ENCODE data around the gene DNTTIP2.

The DNTTIP2 gene

DNA sequence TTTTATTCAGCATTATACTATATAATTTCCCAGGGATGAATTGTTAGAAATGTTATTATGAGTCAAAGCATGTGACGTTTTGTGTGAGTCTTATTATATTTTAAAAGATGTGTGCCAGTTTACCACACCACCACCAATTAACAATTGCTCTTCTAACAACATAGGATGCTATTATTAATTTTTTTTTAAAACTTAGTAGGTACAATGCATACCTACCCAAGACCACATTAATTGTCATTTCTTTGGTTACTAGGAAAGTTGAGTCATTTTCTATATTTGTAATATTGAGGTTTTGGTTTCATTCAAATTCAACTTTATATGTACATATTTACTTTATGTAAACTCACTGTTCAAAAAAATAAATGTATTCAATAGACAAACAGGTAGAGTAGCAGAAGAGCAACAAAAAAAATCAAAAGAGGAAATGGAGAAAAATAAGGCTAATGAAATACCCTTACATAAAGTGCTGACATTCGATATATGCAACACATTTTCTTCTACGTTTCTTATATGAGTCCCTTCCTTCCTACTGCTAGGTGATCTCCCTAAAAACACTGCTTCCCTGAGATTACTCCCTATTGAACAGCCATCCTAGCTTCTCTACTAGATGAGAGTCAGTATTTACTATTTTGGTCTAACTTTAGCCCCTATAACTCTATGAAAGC lies 20.7 kb upstream of the DNTTIP2 start:
- Histone ChIP-seq H3K9me3 (ENCODE audit: control insufficient read depth, low read length) (no peaks in the 10 kb centered on the region), H3K36me3 (ENCODE audit: control insufficient read depth, insufficient read depth, low read length) (no peaks in the 10 kb centered on the region), H3K4me1 (no peaks in the 10 kb centered on the region), H3K27ac (no peak overlapping the region), H3K9ac (no peak overlapping the region), H3K4me3 (ENCODE audit: low read depth, low read length) (no peak overlapping the region), H2AFZ (no peak overlapping the region), H3K79me2 (no peaks in the 10 kb centered on the region), H3K4me2 (ENCODE audit: low read length) (no peak overlapping the region), H3K27me3 (ENCODE audit: control insufficient read depth, insufficient read depth, low read length) (no peaks in the 10 kb centered on the region)
- TF ChIP-seq, protein P1, sequence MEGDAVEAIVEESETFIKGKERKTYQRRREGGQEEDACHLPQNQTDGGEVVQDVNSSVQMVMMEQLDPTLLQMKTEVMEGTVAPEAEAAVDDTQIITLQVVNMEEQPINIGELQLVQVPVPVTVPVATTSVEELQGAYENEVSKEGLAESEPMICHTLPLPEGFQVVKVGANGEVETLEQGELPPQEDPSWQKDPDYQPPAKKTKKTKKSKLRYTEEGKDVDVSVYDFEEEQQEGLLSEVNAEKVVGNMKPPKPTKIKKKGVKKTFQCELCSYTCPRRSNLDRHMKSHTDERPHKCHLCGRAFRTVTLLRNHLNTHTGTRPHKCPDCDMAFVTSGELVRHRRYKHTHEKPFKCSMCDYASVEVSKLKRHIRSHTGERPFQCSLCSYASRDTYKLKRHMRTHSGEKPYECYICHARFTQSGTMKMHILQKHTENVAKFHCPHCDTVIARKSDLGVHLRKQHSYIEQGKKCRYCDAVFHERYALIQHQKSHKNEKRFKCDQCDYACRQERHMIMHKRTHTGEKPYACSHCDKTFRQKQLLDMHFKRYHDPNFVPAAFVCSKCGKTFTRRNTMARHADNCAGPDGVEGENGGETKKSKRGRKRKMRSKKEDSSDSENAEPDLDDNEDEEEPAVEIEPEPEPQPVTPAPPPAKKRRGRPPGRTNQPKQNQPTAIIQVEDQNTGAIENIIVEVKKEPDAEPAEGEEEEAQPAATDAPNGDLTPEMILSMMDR (IDR thresholded peaks at IDR 0.05): no peak

DNA sequence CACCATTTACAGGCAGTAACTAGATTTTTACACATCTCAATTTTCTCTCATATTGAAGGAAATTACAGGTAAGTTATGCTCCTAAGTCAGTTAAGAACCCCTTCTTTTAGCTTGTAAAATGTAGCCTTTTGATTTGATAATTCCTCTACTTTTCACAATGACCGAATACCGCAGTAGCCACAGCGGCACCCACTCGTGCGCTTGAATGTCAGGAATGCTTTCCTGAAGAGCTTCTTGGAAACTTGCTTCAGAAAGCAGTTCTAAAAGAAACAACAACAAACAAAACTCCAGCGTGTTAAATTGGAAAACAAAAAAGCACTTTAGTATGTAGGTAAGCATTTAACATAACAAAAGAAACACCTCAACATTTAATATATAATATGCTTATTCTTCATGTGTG lies 9.9 kb upstream of the DNTTIP2 start:
- Histone ChIP-seq H3K79me2 (no peaks in the 10 kb centered on the region), H3K9me3 (ENCODE audit: control insufficient read depth, low read length) (no peaks in the 10 kb centered on the region), H3K4me3 (ENCODE audit: low read depth, low read length) (no peak overlapping the region), H2AFZ (no peak overlapping the region), H3K27me3 (ENCODE audit: control insufficient read depth, insufficient read depth, low read length) (no peaks in the 10 kb centered on the region), H3K27ac (no peak overlapping the region), H3K9ac (no peak overlapping the region), H3K4me2 (ENCODE audit: low read length) (no peak overlapping the region), H3K4me1 (no peaks in the 10 kb centered on the region), H3K36me3 (ENCODE audit: control insufficient read depth, insufficient read depth, low read length) (no peaks in the 10 kb centered on the region)
- TF ChIP-seq, protein P1 (IDR thresholded peaks at IDR 0.05): no peak

DNA sequence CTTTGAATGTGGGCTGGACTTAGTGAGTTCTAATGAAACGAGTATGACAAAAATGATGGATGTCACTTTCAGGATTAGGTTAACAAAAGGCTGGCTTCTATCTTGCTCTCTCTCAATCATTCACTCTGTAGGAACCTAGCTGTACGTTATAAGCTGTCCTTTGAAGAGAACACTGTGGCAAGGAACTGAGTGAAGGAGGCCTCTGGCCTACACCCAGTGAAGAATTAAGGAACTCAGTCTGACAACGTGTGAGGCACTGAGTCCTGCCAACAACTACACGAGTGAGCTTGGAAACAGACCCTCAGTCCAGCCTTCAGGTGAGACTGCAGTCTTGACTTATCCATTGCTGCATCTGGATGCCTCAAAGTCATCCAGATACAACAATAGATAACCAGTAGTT lies 3.3 kb upstream of the DNTTIP2 start:
- Histone ChIP-seq H3K4me3 (ENCODE audit: low read depth, low read length) (no peak overlapping the region), H3K79me2 (peaks cover 3% of the 10 kb centered on the region), H3K27me3 (ENCODE audit: control insufficient read depth, insufficient read depth, low read length) (no peaks in the 10 kb centered on the region), H3K9ac (no peak overlapping the region), H3K27ac (no peak overlapping the region), H2AFZ (no peak overlapping the region), H3K4me1 (no peaks in the 10 kb centered on the region), H3K36me3 (ENCODE audit: control insufficient read depth, insufficient read depth, low read length) (no peaks in the 10 kb centered on the region), H3K9me3 (ENCODE audit: control insufficient read depth, low read length) (no peaks in the 10 kb centered on the region), H3K4me2 (ENCODE audit: low read length) (no peak overlapping the region)
- TF ChIP-seq, protein P1 (IDR thresholded peaks at IDR 0.05): no peak

DNA sequence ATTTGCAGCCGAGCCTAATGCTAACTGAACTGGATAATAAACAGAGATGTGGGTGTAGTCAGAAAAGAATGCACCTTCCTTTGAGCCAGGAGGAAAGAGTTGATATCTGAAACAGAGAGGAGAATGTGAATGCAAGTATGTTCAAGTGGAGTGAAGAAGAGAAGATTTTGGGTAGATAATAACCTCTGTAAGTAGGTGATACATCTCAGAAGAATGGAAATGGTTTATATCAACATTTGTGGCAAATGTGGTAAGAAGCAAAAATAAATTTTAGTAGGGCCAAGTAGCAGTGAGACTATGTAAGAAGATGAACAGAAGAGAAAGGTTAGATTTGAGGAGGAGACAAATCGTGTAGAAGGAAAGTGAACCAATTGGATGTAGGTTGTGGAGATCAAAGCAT lies 1.7 kb upstream of the DNTTIP2 start:
- Histone ChIP-seq H3K36me3 (ENCODE audit: control insufficient read depth, insufficient read depth, low read length) (no peaks in the 10 kb centered on the region), H3K4me3 (ENCODE audit: low read depth, low read length) (no peak overlapping the region), H3K9me3 (ENCODE audit: control insufficient read depth, low read length) (no peaks in the 10 kb centered on the region), H2AFZ (no peak overlapping the region), H3K27ac (no peak overlapping the region), H3K79me2 (peaks cover 3% of the 10 kb centered on the region), H3K9ac (no peak overlapping the region), H3K4me1 (no peaks in the 10 kb centered on the region), H3K4me2 (ENCODE audit: low read length) (no peak overlapping the region), H3K27me3 (ENCODE audit: control insufficient read depth, insufficient read depth, low read length) (no peaks in the 10 kb centered on the region)
- TF ChIP-seq, protein P1 (IDR thresholded peaks at IDR 0.05): no peak

DNA sequence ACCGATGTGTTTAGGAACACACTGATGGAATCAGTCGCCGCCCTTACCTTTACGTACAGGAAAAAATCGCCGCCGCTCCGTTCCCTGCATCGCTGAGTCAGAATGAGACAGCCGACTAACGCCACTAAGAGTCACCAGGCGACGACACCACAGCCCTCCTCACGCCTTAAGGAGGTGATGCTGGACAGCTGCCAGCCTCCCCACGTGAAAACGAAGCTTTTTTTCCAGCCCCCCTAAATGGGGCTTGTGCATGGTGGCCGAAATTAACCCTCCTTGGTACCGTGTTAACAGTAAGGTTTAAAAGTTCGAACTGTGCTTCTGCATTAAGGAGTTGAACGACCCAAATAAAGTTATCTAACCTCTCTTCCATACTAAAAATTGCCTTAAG lies 511 bp downstream of the DNTTIP2 start:
- Histone ChIP-seq H3K4me1 (no peaks in the 10 kb centered on the region), H3K79me2 (peaks cover 3% of the 10 kb centered on the region), H3K9ac (peak overlapping the region; percentile 37), H3K9me3 (ENCODE audit: control insufficient read depth, low read length) (no peaks in the 10 kb centered on the region), H3K36me3 (ENCODE audit: control insufficient read depth, insufficient read depth, low read length) (no peaks in the 10 kb centered on the region), H3K4me3 (ENCODE audit: low read depth, low read length) (peak overlapping the region; percentile 78), H3K27ac (peak overlapping the region; percentile 90), H3K4me2 (ENCODE audit: low read length) (peak overlapping the region; percentile 63), H2AFZ (peak overlapping the region; percentile 93), H3K27me3 (ENCODE audit: control insufficient read depth, insufficient read depth, low read length) (no peaks in the 10 kb centered on the region)
- TF ChIP-seq, protein P1 (IDR thresholded peaks at IDR 0.05): no peak
